ENCODE data around the gene CCDC167.
A peak's percentile ranks its signal among the peaks of the same experiment; 100 is the strongest.

CCDC167 gene

GRCh38 chr6:37499433-37500293, at the start of gene CCDC167:
CCDC167 (minus strand) TSS chr6:37499893; CDS start chr6:37499863, 30 bp downstream.
- peak; percentile 97 for DNase-seq (ENCODE audit: low spot score)

DNA sequence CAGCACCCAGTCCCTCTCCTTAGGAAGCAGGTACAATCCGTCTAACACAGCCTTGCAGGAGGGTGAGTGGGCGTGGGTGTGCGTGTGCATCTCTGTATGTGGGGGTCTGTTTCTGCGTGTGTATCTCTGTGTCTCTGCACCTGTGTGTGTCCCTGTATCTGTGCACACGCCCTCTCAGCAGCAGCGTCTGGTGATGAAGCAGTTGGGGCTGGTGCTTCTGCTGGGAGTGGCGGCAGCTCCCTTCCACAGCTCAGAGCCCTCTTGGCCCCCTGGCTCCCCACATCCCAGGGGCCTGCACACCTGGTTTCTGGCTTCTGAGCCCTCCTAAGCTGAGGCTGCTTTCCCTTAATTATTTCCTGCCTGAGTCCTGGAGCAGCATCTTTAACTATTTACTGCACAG, 49.5 kb upstream of the CCDC167 start:
- no peak for DNase-seq (ENCODE audit: low spot score)

GRCh38 chr6:37548067-37548674, 48.5 kb upstream of the CCDC167 start:
- no peak for DNase-seq (ENCODE audit: low spot score)

DNA sequence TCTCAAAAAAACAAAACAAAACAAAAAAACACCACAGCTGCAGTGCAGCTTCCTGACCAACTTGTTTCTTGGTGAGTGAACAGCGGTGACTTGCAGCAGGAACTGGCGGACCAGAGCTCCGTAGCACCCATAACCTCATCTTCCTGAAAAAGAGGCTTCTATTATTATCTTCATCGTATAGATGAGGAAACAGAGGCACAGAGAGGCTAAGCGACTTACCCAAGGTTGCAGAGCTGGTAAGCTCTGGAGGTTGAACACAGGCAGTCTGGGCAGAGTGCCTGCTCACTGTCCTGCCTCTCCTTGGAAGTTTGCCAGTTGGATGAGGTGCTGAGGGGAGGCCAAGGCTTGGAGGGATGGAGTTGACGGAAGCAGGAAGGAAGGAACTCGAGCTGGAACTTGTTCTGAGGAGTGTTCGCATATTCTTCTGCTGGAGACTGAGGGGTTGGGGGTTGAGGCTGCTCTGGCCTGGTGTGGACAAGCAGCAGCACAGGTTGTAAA, 47.9 kb upstream of the CCDC167 start:
- DNase-seq (ENCODE audit: low spot score) = peak; percentile 28

DNA sequence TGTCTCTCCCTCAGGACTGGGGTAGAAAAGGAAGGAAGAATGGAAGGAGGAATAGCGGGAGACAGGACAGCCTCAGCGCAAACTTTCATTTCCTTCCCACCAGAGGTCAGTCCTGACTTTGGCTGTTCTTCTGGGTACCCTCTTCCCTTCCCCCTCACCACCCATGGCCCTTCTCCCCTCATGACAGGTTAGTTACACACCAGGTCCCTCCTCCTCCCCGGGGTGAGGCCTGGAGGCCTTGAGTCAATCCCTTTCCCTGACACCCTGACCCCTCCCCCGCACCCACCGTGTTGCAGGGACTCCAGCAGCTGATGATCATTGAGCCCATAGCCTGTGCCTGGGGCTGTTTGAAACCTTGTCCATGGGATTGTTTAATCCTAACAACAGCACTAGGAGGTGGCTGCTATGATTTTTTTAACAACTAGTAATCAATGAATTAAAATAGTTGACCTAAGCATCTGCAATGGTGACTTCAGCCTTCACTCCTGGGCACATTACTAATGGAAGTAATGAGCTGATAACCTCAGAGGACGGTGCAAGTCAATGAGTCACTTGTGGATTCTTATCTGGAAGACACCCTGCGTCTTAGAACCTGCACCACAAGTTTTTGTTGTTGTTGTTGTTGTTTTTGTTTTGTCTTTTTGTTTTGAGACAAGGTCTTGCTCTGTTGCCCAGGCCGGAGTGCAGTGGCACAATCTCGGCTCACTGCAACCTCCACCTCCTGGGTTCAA, 46.6 kb upstream of the CCDC167 start:
- DNase-seq (ENCODE audit: low spot score) = no peak

DNA sequence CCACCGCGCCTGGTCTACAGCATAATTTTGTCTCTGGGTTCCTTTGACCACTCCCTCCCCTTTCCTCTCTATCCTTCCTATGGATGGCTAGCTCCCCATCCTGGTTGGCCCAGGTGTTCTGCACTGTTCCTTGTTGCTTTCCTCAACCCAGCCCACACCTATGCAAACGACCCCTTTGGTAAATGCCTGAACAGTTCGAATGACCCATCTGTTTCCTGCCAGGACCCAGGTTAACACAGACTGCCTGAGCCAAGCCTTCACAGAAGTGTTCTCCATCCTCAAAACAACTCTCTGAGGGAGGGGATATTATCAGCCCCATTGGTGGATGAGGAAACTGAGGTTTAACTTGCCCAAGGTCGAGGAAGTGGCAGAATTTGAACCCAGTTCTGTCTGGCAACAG, 44.8 kb upstream of the CCDC167 start:
- DNase-seq (ENCODE audit: low spot score) = no peak

DNA sequence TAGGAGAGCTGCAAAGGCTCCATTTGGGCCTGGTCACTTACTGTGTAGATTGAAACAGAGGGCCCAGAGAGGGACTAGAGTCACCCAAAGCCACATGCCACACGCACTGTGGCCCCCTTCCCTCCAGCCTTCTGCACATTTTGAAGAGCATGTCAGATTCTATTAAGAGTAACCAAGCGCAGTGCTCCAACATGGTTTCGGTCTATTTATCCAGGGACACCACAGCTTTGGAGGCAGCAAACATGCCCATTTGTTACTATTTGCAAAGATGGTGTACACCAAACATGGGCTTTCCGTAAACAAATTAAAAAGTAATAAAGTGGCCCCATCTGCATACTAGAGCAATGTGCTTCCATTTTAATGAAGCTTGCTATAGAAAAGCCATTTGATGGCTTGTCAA, 43.7 kb upstream of the CCDC167 start:
- DNase-seq (ENCODE audit: low spot score) = no peak

DNA sequence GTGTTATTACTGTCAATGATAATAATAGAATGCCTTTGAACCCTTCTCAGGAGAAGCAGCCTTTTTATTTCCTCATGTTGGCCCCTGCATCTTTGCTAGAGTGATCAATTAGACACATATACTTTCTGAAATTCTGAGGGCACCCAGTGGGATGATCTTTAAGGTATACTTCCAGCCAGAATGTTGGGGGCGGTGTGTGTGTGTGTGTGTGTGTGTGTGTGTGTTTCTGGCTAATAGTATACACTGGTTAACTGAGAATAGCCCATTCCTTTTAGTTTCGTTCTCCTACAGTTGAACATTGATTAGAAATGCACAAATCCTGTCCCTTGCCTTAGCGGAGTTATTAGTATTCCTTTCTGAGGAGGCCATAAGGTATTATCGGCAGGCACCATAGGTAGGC, 41.7 kb upstream of the CCDC167 start:
- no peak for DNase-seq (ENCODE audit: low spot score)

GRCh38 chr6:37540390-37540789, 40.7 kb upstream of the CCDC167 start:
- DNase-seq (ENCODE audit: low spot score) = no peak

DNA sequence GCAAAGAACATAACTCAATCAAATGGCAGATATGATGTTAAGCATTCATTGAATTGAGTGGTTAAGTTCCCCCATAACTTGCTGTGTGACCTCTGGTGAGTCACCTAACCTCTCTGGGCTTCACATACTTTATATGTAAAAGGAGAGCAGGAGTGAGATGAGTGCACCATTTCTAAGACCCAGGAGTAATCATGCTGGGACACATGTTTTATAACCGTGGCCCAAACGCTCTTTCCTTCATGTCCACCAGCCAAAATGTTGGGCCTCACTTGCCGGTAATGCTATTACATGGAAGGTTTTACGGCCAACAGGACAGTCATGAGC, 40.3 kb upstream of the CCDC167 start:
- no peak for DNase-seq (ENCODE audit: low spot score)

GRCh38 chr6:37539171-37540028, 39.7 kb upstream of the CCDC167 start:
- no peak for DNase-seq (ENCODE audit: low spot score)

GRCh38 chr6:37538107-37538506, 38.4 kb upstream of the CCDC167 start:
- no peak for DNase-seq (ENCODE audit: low spot score)

DNA sequence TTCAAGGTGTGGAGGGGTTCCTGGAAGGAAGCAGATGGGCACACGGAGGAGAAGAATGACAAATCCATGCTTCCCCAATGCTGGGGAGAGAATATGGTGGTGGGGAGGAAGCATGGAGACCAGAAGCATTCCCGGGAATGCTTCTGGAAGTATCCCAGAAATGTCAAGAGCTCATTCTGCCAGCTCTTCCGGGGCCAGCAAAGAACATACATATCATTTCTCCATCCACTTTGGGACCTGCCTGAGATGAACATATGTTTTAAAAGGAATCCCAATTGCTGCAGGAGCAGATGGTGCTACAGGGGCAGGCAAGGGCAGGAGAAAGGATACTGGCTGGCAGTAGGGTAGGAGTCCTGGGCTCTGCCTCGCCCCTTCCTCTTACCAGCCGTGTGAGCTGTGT, 37.9 kb upstream of the CCDC167 start:
- no peak for DNase-seq (ENCODE audit: low spot score)

GRCh38 chr6:37536491-37537190, 36.9 kb upstream of the CCDC167 start:
- DNase-seq (ENCODE audit: low spot score) = no peak

- DNase-seq (ENCODE audit: low spot score) = no peak
Observed at GRCh38 chr6:37535759-37536490, 36.2 kb upstream of the CCDC167 start.

DNA sequence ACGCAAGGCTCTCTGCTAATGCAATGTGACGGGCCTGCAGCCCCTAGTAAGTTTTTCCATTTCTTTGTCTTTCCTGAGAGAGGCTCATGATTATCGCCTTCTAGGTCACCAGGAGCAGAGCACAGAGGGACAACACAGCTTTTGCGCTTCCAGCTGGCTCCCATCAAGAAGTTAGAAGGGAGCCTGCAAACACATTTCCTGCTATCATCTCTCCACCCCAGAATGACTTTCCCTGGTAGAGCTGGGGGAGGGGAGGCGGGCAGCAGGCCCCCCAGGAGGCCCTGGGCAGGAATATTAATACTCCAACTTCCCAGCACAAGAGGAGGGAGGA, 35.7 kb upstream of the CCDC167 start:
- no peak for DNase-seq (ENCODE audit: low spot score)

DNA sequence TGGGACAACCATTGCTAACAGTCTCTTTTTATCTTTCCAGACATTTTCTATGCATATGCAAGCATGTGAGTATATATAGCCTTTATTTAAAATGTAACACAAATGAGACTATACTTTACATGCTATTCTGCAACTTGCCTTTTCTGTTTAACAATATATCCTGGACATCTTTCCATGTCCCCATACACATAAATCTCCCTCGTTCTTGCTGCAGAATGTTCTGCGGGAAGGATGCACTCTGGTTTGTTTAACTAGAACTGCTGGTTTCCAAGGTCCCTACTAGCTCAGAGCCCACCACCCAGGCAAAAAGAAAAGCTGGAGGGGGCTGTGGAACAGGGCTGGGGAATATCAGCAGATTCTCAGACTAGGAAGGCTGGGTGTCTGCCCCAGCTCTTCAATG, 35.2 kb upstream of the CCDC167 start:
- DNase-seq (ENCODE audit: low spot score) = no peak

GRCh38 chr6:37532122-37532521, 32.4 kb upstream of the CCDC167 start:
- DNase-seq (ENCODE audit: low spot score) = no peak

DNA sequence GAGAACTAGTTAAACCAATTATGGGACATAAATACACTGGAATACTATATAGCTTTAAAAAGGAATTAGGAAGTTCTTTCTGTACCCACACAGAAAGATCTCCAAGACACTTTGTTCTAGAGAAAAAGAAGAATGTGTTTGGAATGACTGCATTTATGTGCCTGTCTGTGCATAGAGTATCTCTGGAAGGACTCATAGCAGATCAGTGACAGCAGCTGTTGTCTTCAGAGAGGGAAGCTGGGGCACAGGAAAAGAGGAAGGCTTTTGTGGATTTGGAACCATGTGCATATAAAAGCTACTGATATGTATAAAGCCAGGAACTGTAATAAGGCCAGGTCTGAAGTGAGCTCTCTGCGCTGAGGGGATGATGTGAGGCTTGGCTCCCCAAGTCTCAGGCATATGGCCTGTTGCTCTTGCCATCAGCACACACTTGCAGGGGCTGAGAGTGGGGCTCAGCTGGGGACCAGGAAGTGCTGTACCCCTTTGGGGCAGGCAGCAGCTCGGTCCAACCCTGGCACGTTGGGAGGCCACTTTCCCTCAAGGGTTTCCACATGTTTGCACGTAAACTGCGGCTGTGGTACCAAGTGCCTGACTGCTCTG, 31.8 kb upstream of the CCDC167 start:
- no peak for DNase-seq (ENCODE audit: low spot score)

- no peak for DNase-seq (ENCODE audit: low spot score)
Observed at GRCh38 chr6:37531026-37531425, 31.3 kb upstream of the CCDC167 start.
